ENCODE data around the gene KIAA0586.
"Not testable (repeated sequence)": the region's sequence is repeated elsewhere in the genome, so short reads cannot be mapped to it uniquely, and the experiment has no call there.

KIAA0586 gene

DNA sequence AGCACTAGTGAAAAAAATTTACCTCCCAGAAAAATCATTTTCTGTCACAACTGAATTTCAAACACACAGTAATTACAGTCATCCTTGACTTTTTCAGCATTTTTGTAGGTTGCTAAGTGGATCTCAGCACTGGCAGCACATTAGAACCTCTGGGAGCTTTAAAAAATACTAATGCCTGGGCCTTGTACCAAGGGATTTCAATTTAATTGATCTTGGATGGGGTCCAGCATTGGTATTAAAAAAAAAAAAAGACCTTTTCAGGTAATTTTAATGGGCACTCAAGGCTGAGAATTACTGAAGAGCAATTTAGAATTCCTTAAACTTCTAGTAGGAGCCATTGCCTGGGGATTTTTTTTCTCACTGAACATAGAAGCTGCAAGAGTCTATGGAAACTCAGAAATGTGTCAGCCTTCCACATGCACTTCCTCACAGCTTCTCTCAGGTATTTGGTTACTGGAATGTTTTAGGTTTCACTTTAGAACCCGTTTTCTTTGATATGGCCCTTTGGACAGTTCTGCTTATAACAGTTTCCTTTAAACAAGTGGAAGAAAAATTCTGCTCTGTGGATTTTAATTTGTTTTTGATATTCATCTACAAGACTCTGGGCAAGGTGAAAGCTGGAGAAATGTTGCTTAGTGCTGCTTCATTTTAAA, 121.7 kb downstream of the KIAA0586 start:
- DNase-seq (ENCODE audit: low read depth), result no peak

DNA sequence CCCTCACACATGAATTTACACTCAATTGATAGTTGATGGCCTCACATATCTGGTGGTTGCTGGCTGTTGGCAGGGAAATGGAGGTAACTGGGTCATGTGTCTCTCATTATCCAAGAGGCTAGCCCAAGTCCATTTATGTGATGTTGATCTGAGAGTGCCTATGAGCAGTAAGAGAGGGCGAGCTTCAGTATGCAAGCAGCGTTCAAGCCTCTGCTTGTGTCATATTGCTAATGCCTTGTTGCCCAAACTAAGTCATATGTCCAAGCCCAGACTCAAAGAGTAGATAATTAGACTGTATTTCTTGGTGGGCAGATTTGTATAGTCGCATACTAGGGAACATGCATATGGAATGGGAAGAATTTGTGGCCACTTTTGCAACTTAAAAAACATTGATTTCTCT, 126.4 kb downstream of the KIAA0586 start:
- DNase-seq (ENCODE audit: low read depth), result no peak

DNA sequence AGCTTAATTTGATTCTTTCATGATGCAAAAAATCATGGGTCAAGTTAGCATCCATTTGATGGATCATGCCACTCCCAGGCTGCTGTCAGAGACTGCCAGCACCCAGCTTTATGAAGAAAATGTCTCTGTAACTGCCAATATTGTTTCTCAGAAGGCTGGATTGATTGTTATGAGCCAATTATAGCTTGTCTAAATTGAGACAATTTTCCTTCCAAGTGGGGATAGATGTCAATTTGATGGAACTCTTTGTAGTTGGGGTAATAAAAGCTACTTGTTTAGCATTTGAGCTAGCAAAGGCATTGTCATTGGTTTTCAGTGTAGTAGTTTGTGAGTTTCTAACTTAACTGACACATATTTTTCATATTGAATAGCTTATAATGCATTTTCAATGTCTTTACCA, 128.1 kb downstream of the KIAA0586 start:
- no peak for DNase-seq (ENCODE audit: low read depth)

DNA sequence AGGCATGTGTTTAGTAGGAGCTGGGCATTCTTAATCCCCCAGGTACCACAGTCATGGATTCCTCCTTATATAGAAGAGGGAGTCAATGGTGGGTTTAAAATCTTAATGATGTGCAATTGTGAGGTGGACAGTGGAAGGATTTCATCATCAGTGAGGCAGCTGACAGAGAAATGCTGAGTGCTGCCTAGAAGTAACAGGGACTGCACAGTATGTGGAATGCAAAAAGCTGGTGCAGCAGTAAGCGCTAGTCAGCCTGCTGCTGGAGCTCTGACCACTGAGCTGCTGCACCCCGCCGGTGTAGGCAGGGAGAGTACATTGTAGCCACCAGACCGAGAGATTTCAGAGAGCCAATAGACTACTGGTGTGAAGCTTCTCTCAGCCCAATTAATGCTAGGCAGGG, 129.7 kb downstream of the KIAA0586 start:
- DNase-seq (ENCODE audit: low read depth), result peak; percentile 15

DNA sequence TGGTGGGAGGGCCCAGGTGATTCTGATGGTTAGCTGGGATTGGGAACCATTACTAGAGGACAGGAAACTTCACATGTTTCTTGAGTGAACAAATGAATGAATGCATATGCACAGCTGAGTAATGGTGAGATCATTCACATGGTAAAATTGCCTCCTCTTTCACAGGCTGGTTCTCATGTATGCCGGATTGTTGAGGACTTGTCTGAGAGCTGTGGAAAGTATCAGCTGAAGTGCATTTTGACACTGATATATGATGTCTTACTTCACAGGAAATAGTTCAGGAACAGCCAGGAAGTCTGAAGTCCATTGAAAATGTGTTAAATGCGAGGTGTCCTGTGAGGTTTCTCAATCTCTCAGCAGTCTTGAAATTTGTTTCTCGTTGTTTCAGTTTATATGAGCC, 132.7 kb downstream of the KIAA0586 start:
- DNase-seq (ENCODE audit: low read depth), result peak; percentile 44

DNA sequence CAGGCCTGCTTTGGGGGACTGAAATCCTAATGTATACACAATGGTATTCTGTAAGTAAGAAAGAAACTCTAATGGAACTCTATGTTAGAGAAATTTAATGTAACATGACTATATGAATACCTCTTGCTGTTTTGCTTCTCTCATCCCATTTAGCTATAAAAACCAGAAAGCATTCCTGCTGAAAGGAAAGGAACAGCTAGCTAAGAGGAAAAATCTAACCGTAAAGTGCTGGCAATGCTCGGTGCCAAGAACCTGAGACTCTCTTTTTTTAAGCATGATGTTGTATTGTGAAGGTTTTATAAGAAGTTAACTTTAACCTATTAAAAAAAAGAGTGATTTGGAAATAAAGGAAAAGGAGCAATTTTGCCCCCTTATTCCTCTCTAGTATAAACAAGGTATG, 134.6 kb downstream of the KIAA0586 start:
- no peak for DNase-seq (ENCODE audit: low read depth)

DNA sequence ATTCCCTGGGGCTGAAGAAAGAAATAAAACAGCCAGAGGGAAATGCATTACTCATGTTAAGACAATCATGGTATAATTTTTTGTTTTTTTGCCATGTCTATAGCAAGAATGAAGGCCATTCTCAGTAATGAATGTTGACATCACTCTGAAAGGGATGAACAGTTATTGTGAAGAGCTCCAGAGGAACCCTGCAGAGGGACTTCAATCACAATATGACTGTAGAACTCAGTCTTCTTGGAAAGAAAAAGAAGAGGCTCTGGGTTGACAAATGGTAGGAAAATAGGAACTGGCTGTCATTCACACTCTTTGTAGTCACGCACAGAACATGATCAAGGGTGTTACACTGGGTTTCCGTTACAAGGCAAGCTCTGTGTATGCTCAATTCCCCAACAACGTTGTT, 136.5 kb downstream of the KIAA0586 start:
- DNase-seq (ENCODE audit: low read depth), result peak; percentile 10

DNA sequence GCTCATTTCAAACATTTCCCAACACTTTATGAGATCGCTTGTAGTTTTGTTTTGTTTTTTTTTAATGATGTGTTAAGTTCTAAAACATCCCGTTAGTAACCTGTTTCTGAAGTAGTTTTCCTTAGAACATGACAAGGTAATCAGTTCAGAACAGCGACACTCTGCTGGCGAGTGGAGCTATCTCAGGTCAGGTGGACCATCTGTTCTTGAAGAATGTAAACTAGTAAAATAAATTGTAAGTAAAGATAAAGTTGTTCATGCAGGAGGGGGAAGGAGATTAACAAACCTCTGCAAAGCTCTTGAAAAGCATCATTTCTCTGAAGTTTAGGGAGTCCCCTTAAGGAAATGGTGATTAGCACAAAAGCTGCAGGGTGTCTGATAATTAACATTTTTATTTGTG, 138.3 kb downstream of the KIAA0586 start:
- no peak for DNase-seq (ENCODE audit: low read depth)

DNA sequence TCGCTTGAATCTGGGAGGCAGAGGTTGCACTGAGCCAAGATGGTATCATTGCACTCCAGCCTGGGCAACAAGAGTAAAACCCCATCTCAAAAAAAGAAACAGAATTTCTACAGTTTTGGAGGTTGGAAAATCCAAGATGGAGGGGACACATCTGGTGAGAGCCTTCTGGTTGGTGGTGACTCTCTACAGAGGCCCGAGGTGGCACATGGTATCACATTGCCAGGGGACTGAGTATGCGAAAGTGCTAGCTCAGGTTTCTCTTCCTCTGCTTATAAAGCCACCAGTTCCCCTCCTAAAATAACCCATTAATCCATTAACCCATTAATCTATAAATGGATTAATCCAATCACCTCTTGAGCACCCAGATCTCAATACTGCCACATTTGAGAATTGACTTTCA, 139.5 kb downstream of the KIAA0586 start:
- no peak for DNase-seq (ENCODE audit: low read depth)

DNA sequence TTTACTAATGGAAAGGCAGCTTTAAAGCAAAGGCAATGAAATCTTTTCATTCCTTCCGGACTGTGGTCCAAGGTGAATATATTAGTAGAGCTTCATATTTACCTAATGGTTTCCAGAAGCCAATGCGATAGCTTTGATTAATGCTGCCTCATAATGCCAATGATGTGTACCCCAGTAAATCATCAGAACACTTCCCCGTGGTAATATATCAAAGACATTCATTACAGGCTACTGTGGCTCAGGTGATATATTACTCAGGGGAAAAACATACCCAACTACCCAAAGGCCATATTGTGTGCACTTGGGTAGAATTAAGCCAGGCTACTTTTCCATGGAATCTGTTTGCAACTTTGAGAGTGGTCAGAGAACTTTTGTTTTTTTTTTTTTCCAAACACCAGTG, 140.8 kb downstream of the KIAA0586 start:
- DNase-seq (ENCODE audit: low read depth), result no peak

DNA sequence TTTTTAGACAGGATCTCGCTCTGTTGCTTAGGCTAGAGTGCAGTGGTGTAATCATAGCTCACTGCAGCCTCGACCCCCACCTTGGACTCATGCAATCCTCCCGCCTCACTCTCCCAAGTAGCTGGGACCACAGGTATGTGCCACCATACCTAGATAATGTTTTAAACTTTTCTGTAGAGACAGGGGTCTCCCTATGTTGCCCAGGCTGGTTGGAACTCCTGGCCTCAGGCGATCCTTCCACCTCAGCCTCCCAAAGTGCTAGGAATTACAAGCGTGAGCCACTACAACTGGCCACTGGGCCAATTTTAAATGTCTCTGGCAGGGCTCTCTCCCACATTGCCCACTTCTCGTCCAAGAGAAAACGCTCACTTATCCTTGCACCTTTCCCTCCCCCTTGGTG, 143.7 kb downstream of the KIAA0586 start:
- no peak for DNase-seq (ENCODE audit: low read depth)

DNA sequence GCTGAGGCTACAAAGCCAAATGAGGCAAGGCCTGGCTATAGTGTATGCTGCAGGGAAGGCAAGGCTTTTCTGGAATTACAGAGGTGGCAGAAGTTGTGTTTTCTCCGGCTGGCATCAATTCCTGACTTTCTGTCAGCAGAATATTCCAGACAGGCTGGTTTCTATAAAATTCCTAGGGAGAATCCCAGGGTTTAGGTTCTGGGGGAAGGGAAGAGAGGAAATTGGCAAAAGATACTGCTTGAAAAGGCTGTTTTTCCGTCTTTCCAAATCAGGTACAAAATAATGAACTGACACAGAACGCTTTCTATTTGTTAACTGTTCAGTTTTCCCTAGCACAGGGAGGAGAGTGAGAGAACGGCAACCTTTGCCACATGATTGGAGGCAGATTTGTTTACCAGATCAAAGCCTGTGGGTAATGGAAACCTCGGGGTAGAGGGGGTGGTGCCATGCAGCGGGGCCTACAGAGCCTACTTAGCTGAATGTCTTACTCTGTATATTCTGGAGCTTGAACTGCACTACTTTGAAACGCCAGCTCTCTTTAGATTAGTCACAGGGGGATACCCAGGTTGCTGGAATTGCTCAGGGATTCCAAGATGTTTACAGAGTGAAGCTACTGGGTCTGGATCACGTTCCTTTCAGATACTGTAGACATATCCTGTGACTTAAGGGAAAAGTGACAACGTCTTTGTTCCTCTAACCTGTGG, 144.4 kb downstream of the KIAA0586 start:
- DNase-seq (ENCODE audit: low read depth), result peak; percentile 58

DNA sequence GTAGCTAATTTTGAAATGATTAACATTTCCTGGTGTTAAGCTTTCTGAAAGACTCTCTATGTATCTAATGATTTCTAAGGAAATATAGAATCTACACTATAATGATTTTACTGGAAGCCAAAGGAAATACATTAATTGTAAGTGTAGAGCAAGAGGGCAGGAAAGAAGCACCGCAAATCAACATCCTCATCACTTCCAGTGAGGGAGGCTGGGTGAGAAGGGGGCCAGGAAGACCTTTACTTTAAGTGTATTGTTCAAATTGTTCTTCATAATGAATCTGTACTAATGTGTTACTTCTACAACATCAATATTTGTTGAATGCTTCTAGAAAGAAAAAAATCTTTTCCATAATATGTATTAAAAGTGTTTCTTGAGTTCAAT, 144.9 kb downstream of the KIAA0586 start:
- no peak for DNase-seq (ENCODE audit: low read depth)

DNA sequence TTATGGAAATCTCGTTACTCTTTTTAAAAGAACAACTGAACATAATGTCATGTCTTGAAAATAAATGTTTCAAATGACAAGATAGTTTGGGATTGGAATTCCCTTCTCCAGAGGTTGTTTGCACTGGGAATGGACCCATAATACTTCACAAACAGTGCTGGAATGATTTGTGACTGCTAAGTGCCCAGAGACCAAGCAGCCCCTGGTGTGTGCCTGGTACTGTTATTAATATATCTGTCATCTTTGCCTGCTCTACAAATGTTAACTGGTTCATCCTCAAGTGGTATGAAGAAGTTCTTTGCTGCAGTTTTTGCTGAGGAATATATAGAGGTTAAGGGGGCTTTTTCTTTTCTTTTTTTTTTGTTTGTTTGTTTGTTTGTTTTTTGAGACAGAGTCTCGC, 145.3 kb downstream of the KIAA0586 start:
- DNase-seq (ENCODE audit: low read depth), result no peak

DNA sequence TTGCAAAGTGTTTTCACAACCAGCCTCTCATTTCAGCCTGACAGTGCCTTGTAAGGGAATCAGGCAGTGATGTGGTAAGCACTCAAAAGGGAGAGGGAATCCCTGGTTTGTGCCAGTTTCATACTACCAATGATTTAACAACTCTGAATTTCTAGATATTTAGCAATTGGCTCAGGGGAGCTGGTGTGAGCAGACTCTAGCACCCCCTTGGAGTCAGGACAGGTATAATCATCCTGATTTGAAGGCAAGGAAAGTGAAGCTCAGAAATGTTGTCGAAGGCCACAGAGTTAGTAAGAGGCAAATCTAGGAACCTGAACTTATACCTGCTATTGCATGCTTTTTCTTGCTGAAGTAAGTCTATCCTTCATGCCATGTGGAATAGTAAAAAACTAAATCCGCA, 147.1 kb downstream of the KIAA0586 start:
- no peak for DNase-seq (ENCODE audit: low read depth)

DNA sequence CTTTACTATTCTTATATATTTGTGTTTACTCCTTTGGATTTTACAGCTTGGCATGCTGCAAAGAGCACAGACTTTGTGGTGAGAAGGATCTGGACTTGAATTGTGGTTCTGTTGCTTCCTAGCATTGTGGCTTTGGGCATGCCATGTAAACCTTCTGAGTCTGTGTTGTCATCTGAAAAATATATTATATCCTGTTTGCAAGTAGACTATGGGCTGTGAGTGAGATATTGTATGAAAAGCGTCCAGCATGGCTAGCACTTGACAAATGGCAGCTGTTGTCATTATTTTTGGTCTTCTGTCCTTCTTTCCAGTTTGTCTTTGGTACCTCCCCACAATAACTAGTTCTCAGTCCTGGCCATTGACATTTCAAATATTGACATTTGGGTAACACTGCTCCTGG, 148.4 kb downstream of the KIAA0586 start:
- no peak for DNase-seq (ENCODE audit: low read depth)

DNA sequence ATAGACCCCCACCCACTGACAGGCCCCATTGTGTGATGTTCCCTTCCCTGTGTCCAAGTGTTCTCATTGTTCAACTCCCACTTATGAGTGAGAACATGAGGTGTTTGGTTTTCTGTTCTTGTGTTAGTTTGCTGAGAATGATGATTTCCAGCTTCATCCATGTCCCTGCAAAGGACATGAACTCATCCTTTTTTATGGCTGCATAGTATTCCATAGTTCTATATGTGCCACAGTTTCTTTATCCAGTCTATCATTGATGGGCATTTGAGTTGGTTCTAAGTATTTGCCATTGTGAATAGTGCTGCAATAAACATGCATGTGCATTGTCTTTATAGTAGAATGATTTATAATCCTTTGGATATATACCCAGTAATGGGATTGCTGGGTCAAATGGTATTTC, 152.5 kb downstream of the KIAA0586 start:
- not testable (repeated sequence) for DNase-seq (ENCODE audit: low read depth)

DNA sequence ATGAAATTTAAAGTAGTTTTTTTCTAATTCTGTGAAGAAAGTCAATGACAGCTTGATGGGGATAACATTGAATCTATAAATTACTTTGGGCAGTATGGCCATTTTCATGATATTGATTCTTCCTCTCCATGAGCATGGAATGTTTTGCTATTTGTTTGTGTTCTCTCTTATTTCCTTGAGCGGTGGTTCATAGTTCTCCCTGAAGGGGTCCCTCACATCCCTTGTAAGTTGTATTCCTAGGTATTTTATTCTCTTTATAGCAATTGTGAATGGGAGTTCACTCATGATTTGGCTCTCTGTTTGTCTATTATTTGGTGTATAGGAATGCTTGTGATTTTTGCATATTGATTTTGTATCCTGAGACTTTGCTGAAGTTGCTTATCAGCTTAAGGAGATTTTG, 153.9 kb downstream of the KIAA0586 start:
- not testable (repeated sequence) for DNase-seq (ENCODE audit: low read depth)

DNA sequence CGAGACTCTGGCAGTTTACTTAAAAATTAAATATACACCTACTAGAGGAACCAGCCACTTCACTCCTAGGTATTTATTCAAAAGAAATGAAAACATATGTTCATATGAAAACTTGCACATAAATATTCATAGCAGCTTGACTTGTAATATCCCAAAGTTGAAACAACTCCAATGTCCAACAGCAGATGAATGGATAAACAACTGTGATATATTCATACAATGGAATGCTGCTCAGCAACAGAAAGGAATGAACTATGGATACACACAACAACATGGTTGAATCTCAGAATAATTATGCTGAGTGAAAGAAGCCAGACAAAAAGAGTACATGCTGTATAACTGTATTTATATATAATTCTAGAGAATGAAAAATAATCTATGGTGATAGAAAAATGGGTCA, 156.9 kb downstream of the KIAA0586 start:
- peak; percentile 43 for DNase-seq (ENCODE audit: low read depth)

DNA sequence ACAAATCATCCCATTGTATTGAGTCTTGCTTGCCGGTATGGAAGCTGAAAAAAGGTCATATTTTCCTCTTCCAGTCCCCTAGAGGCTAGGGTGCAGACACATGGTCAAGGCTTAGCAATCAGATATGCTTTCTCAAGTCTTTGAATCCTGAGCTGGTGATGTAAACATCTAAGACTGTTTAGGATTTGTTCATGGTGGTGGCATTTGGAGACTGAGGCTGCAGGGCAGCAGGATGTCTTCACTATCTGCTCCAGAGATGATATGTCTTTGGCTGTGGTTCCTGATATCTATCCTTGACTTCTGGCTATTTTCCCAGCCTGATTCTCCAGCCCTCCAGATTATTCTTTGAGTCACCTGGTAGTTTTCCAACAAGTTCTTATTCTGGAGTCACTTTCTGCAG, 159.8 kb downstream of the KIAA0586 start:
- peak; percentile 83 for DNase-seq (ENCODE audit: low read depth)

DNA sequence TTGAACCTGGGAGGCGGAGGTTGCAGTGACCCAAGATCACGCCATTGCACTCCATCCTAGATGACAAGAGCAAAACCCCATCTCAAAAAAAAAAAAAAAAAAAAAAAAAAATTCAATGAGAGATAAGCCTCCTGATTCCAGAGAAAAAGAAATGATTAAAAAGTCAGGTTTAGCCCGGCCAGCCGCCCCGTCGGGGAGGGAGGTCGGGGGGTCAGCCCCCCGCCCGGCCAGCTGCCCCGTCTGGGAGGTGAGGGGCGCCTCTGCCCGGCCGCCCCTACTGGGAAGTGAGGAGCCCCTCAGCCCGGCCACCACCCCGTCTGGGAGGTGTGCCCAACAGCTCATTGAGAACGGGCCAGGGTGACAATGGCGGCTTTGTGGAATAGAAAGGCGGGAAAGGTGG, 160.8 kb downstream of the KIAA0586 start:
- DNase-seq (ENCODE audit: low read depth), result not testable (repeated sequence)

DNA sequence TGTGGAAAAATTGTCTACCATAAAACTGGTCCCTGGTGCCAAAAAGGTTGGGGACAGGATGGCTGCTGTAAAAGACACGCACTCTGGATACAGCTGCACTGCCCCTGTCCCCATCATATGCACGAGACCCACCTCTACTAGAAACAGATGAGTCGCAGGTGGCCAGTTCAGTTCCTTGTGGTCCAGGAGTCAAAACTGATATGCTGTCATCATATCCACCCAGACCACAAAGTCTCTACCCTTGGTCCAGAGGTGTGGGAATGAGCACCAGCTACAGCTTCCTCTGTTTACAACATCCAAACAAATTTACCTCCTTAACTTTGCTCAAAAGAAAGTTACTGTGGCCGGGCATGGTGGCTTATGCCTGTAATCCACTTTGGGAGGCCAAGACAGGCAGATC, 166.5 kb downstream of the KIAA0586 start:
- DNase-seq (ENCODE audit: low read depth), result no peak

DNA sequence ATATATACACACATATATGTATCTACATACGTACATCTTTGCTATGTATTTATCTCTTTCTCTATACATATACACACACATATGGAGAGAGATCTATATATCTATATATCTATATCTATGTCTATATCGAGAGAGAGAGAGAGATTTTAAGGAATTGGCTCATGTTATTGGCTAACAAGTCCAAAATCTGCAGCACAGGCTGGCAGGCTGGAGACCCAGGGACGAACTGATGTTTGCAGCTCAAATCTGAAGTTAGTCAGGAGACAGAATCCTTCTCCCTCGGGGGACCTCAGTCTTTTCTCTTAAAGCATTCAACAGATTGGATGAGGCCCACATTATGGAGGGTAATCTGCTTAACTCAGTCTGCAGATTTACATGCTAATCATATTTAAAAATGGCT, 169.5 kb downstream of the KIAA0586 start:
- DNase-seq (ENCODE audit: low read depth), result no peak

Data from EH (cell line).